ENCODE results near the gene UROS. TPM values are rescaled to one million over a fixed set of nuclear protein-coding genes. Genes with fewer than 3 reads are reported as not detected.

Gene UROS
- total and polyA plus RNA-seq, 10 of the 15 experiments (the other 5 are each of a cell fraction or from before 2014, with no cell fraction given) = 4.3 to 112 (median 64.5) TPM

DNA sequence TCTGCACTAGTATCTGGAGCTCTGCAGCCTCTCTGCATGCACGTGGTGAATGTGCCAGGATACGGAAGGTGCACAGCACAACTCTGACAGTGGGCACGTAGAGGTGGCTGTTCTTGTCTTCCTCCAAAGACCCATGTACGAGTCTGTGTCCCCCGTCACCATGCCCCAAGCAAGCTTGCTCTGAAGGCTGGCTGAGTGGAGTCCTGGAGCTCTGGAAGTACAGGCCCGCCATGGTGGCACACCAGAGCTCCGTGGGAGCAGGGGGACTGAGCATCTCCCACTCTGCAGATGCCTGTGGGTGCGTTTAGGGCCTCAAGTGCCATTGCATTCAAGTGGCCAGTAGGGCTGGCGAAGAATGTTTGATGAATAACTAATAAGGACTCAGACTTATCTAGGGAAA is 17.3 kb upstream of the UROS start:
- 100% methylated on average over 9 of the region's 9 CpGs for WGBS (ENCODE audit: insufficient coverage, insufficient replicate concordance, low lambda C conversion rate, missing lambda C conversion rate)
- TF ChIP-seq RB1 (IDR thresholded peaks at IDR 0.05; ENCODE audit: borderline replicate concordance) (no peak), CEBPZ (IDR thresholded peaks at IDR 0.05; ENCODE audit: low read depth, low read length) (no peak), KDM1A (IDR thresholded peaks at IDR 0.05; ENCODE audit: borderline replicate concordance) (no peak), RAD21 (IDR thresholded peaks at IDR 0.05; ENCODE audit: insufficient read depth, low read depth, low read length) (no peak), MEF2A (IDR thresholded peaks at IDR 0.05; ENCODE audit: insufficient read depth, low read depth, low read length) (no peak), ZNF207 (IDR thresholded peaks at IDR 0.05; ENCODE audit: borderline replicate concordance) (no peak), HDAC6 (IDR thresholded peaks at IDR 0.05; ENCODE audit: unreplicated experiment) (no peak), NR2F1 (conservative IDR thresholded peaks at IDR 0.05) (no peak), KLF5 (IDR thresholded peaks at IDR 0.05; ENCODE audit: partially characterized antibody) (no peak)
- Histone ChIP-seq H3K4me1 (ENCODE audit: control insufficient read depth, insufficient read depth, low read length) (no peaks in the 10 kb centered on the region), H3K27ac (ENCODE audit: control insufficient read depth, insufficient read depth) (no peak overlapping the region), H3K4me2 (ENCODE audit: control insufficient read depth, insufficient read depth) (no peak overlapping the region), H4K20me1 (ENCODE audit: control insufficient read depth, insufficient read depth) (no peaks in the 10 kb centered on the region), H3K9ac (ENCODE audit: control insufficient read depth, insufficient read depth, low read length) (no peak overlapping the region), H3K79me2 (ENCODE audit: control insufficient read depth, insufficient read depth, low read length) (no peaks in the 10 kb centered on the region), H3K36me3 (ENCODE audit: control insufficient read depth in 2 of 2, insufficient read depth in 2 of 2, low read length in 1 of 2) (peaks cover 2 to 28% of the 10 kb centered on the region in 2 experiments), H3K9me3 (replicated peaks; ENCODE audit: control insufficient read depth, insufficient read depth, low read length) (no peaks in the 10 kb centered on the region), H2AFZ (ENCODE audit: control insufficient read depth, low read depth, low read length) (no peak overlapping the region), H3K27me3 (replicated peaks in 1 of 2; ENCODE audit: control insufficient read depth in 2 of 2, insufficient read depth in 2 of 2, low read length in 1 of 2) (no peaks in the 10 kb centered on the region), H3K4me3 (no peak overlapping the region)
- ATAC-seq (no peak), FAIRE-seq (no peak), DNase-seq (ENCODE audit: low read depth, low spot score) (no peak)
- BruUV-seq (replicated peaks) = no TSS peak
- ChIA-PET CTCF (no interaction called here), SMC1A (ENCODE audit: uncharacterized antibody, unreplicated experiment) (no interaction called here), POLR2A (no interaction called here), RAD21 (ENCODE audit: unreplicated experiment) (no interaction called here)
- in situ Hi-C loops (cut with MboI) = no loop called here
- intact Hi-C loops (cut with micrococcal nuclease; ENCODE audit: unreplicated experiment) = no loop called here

Measured in GM12878 (cell line).